Posterior vena cava (tissue), 2 donors: ENCODE data around the gene FAM241B. TPM values are rescaled to one million over a fixed set of nuclear protein-coding genes. Genes with fewer than 3 reads are reported as not detected.

Experiments
- DNase-seq: peaks from one replicate; pipeline ENCODE4 v3.0.0-alpha.2; 2020; ENCODE audit warnings: low spot score
- intact Hi-C, 2 donors: fragments of 100-400 bp; cut with DNase I; formaldehyde crosslinking; loops; one replicate each; pipeline versions ENCODE4 v1.14.1 to v1.14.2; 2022 to 2023
- total RNA-seq, 2 donors: library from RNA; stranded (reverse); fragmentation: NEBNext Ultra II Directional; extraction: Animal tissue kit (Norgen Biotek cat#: 25700); gene quantifications; one replicate each; pipeline ENCODE4 v1.2.1, GENCODE V29; 2021
- donor health status: DM: yes; HTN: yes; CAD: no.
- donor health status: DM: yes; HTN: yes; CAD: no.

Gene FAM241B
- total RNA-seq, 2 donors from 2014 or later, result 2.2 to 3.1 TPM

- intact Hi-C loops, result loop anchor here in 1 of 2 donors (1.0 to 5.0 kb wide), 2 partner anchors 33 to 663 kb away; no protein-coding TSS in a partner anchor
- no peak for DNase-seq
Observed at GRCh38 chr10:69659241-69660038, 29.4 kb downstream of the FAM241B start.

GRCh38 chr10:69660296-69660695 is 30.2 kb downstream of the FAM241B start:
- no peak for DNase-seq
- intact Hi-C loops, result loop anchor here in 1 of 2 donors (1.0 to 5.0 kb wide), 2 partner anchors 32 to 662 kb away; no protein-coding TSS in a partner anchor

GRCh38 chr10:69661414-69662172 is 31.5 kb downstream of the FAM241B start:
- no peak for DNase-seq
- intact Hi-C loops, result loop anchor here in 1 of 2 donors (5.0 kb wide), 1 partner anchor 661 kb away; no protein-coding TSS in a partner anchor

GRCh38 chr10:69662173-69662877 is 32.3 kb downstream of the FAM241B start:
- intact Hi-C loops, result loop anchor here in 1 of 2 donors (5.0 kb wide), 1 partner anchor 660 kb away; no protein-coding TSS in a partner anchor
- DNase-seq, result no peak

- DNase-seq, result no peak
- intact Hi-C loops, result loop anchor here in 1 of 2 donors (5.0 kb wide), 1 partner anchor 659 kb away; no protein-coding TSS in a partner anchor
Observed at GRCh38 chr10:69662901-69663300, 32.9 kb downstream of the FAM241B start.

GRCh38 chr10:69663369-69663947 is 33.4 kb downstream of the FAM241B start:
- no peak for DNase-seq
- intact Hi-C loops, result loop anchor here in 1 of 2 donors (5.0 kb wide), 1 partner anchor 659 kb away; no protein-coding TSS in a partner anchor

GRCh38 chr10:69665474-69666320 is 35.6 kb downstream of the FAM241B start:
- DNase-seq, result no peak
- intact Hi-C loops, result no loop called here

- intact Hi-C loops, result no loop called here
- no peak for DNase-seq
Observed at GRCh38 chr10:69666756-69667155, 36.7 kb downstream of the FAM241B start.

- DNase-seq, result no peak
- intact Hi-C loops, result no loop called here
Observed at GRCh38 chr10:69668721-69669120, 38.7 kb downstream of the FAM241B start.

- no peak for DNase-seq
Observed at GRCh38 chr10:69669409-69669808, 39.4 kb downstream of the FAM241B start.

GRCh38 chr10:69673521-69673920 is 43.5 kb downstream of the FAM241B start:
- intact Hi-C loops, result no loop called here
- no peak for DNase-seq

More at GRCh38 chr10:69669409-69669808, 39.4 kb downstream of the FAM241B start:
- intact Hi-C loops, result no loop called here

- intact Hi-C loops, result no loop called here
Observed at GRCh38 chr10:69674786-69675185, 44.7 kb downstream of the FAM241B start.

GRCh38 chr10:69676301-69676700 is 46.3 kb downstream of the FAM241B start:
- peak; percentile 12 for DNase-seq
- intact Hi-C loops, result no loop called here

More at GRCh38 chr10:69674786-69675185, 44.7 kb downstream of the FAM241B start:
- no peak for DNase-seq

- peak; percentile 31 for DNase-seq
- intact Hi-C loops, result no loop called here
Observed at GRCh38 chr10:69677985-69678654, 48.1 kb downstream of the FAM241B start.

GRCh38 chr10:69679736-69680135 is 49.7 kb downstream of the FAM241B start:
- DNase-seq, result peak; percentile 34
- intact Hi-C loops, result no loop called here

GRCh38 chr10:69680610-69681009 is 50.6 kb downstream of the FAM241B start:
- no peak for DNase-seq
- intact Hi-C loops, result no loop called here

GRCh38 chr10:69681436-69681835 is 51.4 kb downstream of the FAM241B start:
- no peak for DNase-seq
- intact Hi-C loops, result no loop called here
